K562 (cell line): ENCODE data around the gene TRIM45. TPM values are rescaled to one million over a fixed set of nuclear protein-coding genes. Genes with fewer than 3 reads are reported as not detected.

Source experiments
- ASH1L ChIP-seq: fragments of 450-650 bp; IDR thresholded peaks from 2 replicates; pipeline ENCODE4 v1.6.1; 2018; ENCODE audit warnings: borderline replicate concordance, mild to moderate bottlenecking, low read depth; ENCODE audit not compliant: partially characterized antibody
- ATF7 ChIP-seq: fragments of 450-650 bp; IDR thresholded peaks from 2 replicates; pipeline ENCODE4 v1.7.1; 2014; ENCODE audit warnings: mild to moderate bottlenecking, moderate library complexity
- BRF1 ChIP-seq: IDR thresholded peaks from 3 replicates; pipeline ENCODE4 v1.6.1; 2011; ENCODE audit warnings: borderline replicate concordance, mild to moderate bottlenecking; ENCODE audit not compliant: insufficient read length; ENCODE audit errors: extremely low read depth
- CTCF ChIP-seq, 3 experiments: IDR thresholded peaks in 2 of 3; conservative IDR thresholded peaks in 1 of 3; 2 replicates each; pipeline ENCODE4 v1.5.1; 2011 to 2012; ENCODE audit warnings: low read length in 3 of 3, mild to moderate bottlenecking in 3 of 3, control low read depth in 2 of 3, improper control_type of control experiment in 1 of 3, inconsistent platforms in 1 of 3, low read depth in 1 of 3, mixed read lengths in 1 of 3, moderate library complexity in 1 of 3; ENCODE audit not compliant: insufficient read depth in 2 of 3
- HCFC1 ChIP-seq: IDR thresholded peaks from 2 replicates; pipeline ENCODE4 v1.6.1; 2012; ENCODE audit warnings: low read depth, low read length, improper control_type of control experiment
- KDM5B ChIP-seq: fragments of 200-600 bp; sonication (generic); IDR thresholded peaks from 2 replicates; pipeline ENCODE4 v1.6.1; 2012; ENCODE audit warnings: low read depth, mild to moderate bottlenecking, moderate library complexity, low read length, control low read depth, inconsistent platforms; ENCODE audit not compliant: insufficient replicate concordance
- MGA ChIP-seq: fragments of 450-650 bp; IDR thresholded peaks from 2 replicates; pipeline ENCODE4 v1.6.1; 2016; ENCODE audit warnings: mild to moderate bottlenecking, moderate library complexity
- NR1H2 ChIP-seq: sonication (generic); formaldehyde crosslinking; IDR thresholded peaks from 2 replicates; pipeline ENCODE4 v1.4.0; 2020; ENCODE audit warnings: mild to moderate bottlenecking, missing genetic modification reagents
- NRF1 ChIP-seq, 2 experiments: fragments of 450-650 bp; IDR thresholded peaks in 1 of 2; conservative IDR thresholded peaks in 1 of 2; 2 replicates each; pipeline ENCODE4 v1.6.1; 2014; ENCODE audit warnings: mild to moderate bottlenecking in 2 of 2
- OTX1 ChIP-seq: fragments of 450-650 bp; formaldehyde crosslinking; IDR thresholded peaks from 2 replicates; pipeline ENCODE4 v1.4.0; 2022; ENCODE audit warnings: mild to moderate bottlenecking
- PHF20 ChIP-seq: fragments of 450-650 bp; IDR thresholded peaks from 2 replicates; pipeline ENCODE4 v1.6.1; 2018; ENCODE audit not compliant: partially characterized antibody
- RCOR1 ChIP-seq, 2 experiments: IDR thresholded peaks; 2 replicates each; pipeline ENCODE4 v1.6.1; 2012; ENCODE audit warnings: low read depth in 2 of 2, low read length in 2 of 2, borderline replicate concordance in 1 of 2, improper control_type of control experiment in 1 of 2
- SIN3A ChIP-seq, 2 experiments: fragments of 150-350 bp in 1 of 2; IDR thresholded peaks; 2 replicates each; pipeline ENCODE4 v1.6.1; 2011 to 2016; ENCODE audit warnings: borderline replicate concordance in 2 of 2, low read depth in 2 of 2, low read length in 2 of 2, mild to moderate bottlenecking in 2 of 2, moderate library complexity in 2 of 2; ENCODE audit not compliant: control insufficient read depth in 1 of 2
- SMARCA4 ChIP-seq: fragments of 450-650 bp; IDR thresholded peaks from 2 replicates; pipeline ENCODE4 v1.6.1; 2016
- ZEB2 ChIP-seq: fragments of 450-650 bp; IDR thresholded peaks from 2 replicates; pipeline ENCODE4 v1.6.1; 2016
- polyA plus RNA-seq, 8 experiments: library from polyadenylated mRNA; depleted of rRNA in 4 of 8; stranded (reverse) in 5 of 8; unstranded in 3 of 8; fragments of >200 nt; fragmentation: Nextera tagmentation in 2 of 8; fragmentation: Illumina TruSeq in 1 of 8; extraction: Ambion mirVana in 2 of 8; extraction: Trizol in 1 of 8; gene quantifications; 2 replicates each; pipeline versions ENCODE4 v1.2.1 to v1.2.3, GENCODE V29; 2011 to 2014; ENCODE audit warnings: inconsistent platforms in 1 of 8, missing spikeins in 1 of 8
- total RNA-seq, 7 experiments: library from RNA; depleted of rRNA in 6 of 7; stranded (reverse); fragments of >200 nt in 6 of 7; fragmentation: Illumina TruSeq in 2 of 7; extraction: Trizol in 2 of 7; gene quantifications; 2 replicates each; pipeline versions ENCODE4 v1.2.1 to v1.2.3, GENCODE V29; 2011 to 2021; ENCODE audit warnings: low replicate concordance in 1 of 7

TRIM45 gene
- total and polyA plus RNA-seq, 9 of the 15 experiments (the other 6 are each of a cell fraction or from before 2014, with no cell fraction given), result 1.9 to 6.2 (median 3.6) TPM

GRCh38 chr1:117093870-117094621 is 27.5 kb downstream of the TRIM45 start (continued):
- no peak for TF ChIP-seq NRF1 (conservative IDR thresholded peaks at IDR 0.05 in 1 of 2, IDR thresholded peaks at IDR 0.05 in 1 of 2)
- no peak for TF ChIP-seq RCOR1 (IDR thresholded peaks at IDR 0.05; ENCODE audit: borderline replicate concordance in 1 of 2, low read depth in 2 of 2, low read length in 2 of 2)
- TF ChIP-seq PHF20, result no peak
- no peak for TF ChIP-seq BRF1
- no peak for TF ChIP-seq MGA
- no peak for TF ChIP-seq OTX1
- TF ChIP-seq NR1H2 (CRISPR knock-in tag), result no peak
- TF ChIP-seq SIN3A (IDR thresholded peaks at IDR 0.05; ENCODE audit: borderline replicate concordance in 2 of 2, control insufficient read depth in 1 of 2, low read depth in 2 of 2, low read length in 2 of 2), result no peak
- TF ChIP-seq HCFC1, result no peak
- TF ChIP-seq ATF7, result no peak
- TF ChIP-seq ZEB2, result no peak
- no peak for TF ChIP-seq KDM5B
- peak; percentile 46 to 56 (median 51) for TF ChIP-seq CTCF (IDR thresholded peaks at IDR 0.05 in 2 of 3, conservative IDR thresholded peaks at IDR 0.05 in 1 of 3; ENCODE audit: insufficient read depth in 2 of 3, low read depth in 1 of 3, low read length in 3 of 3)
- peak; percentile 36; the same call in 1 of the 2 replicates for TF ChIP-seq SMARCA4
- TF ChIP-seq ASH1L, result no peak
